Testis (tissue), 2 donors: ENCODE measurements around the gene CACUL1.
"Not testable (repeated sequence)": the region's sequence is repeated elsewhere in the genome, so short reads cannot be mapped to it uniquely, and the experiment has no call there.

Source experiments
- CTCF ChIP-seq, 3 experiments: fragments of 450-650 bp in 2 of 3; fragments of 200-600 bp in 1 of 3; sonication (generic) in 1 of 3; IDR thresholded peaks; one replicate each; pipeline ENCODE4 v1.5.1; 2016 to 2019; ENCODE audit warnings: antibody characterized with exemption in 3 of 3, mild to moderate bottlenecking in 2 of 3, moderate library complexity in 1 of 3
- POLR2A ChIP-seq: fragments of 450-650 bp; IDR thresholded peaks from one replicate; pipeline ENCODE4 v1.6.1; 2017; ENCODE audit warnings: antibody characterized with exemption, mild to moderate bottlenecking, moderate library complexity

GRCh38 chr10:118658168-118658567 lies 96.6 kb downstream of the CACUL1 start:
- not testable (repeated sequence) for TF ChIP-seq POLR2A; CTCF (IDR thresholded peaks at IDR 0.05)
